Rectal smooth muscle tissue (tissue), 1 donor: ENCODE data around the gene MICU2.

Source experiments
- H3K27ac ChIP-seq: one replicate; pipeline ENCODE4 v1.7.0; 2013; ENCODE audit warnings: low read depth, low read length, inconsistent platforms
- H3K27me3 ChIP-seq: one replicate; pipeline ENCODE4 v1.7.0; 2013; ENCODE audit warnings: low read length; ENCODE audit not compliant: control insufficient read depth, insufficient read depth
- H3K36me3 ChIP-seq: one replicate; pipeline ENCODE4 v1.7.0; 2013; ENCODE audit warnings: low read length; ENCODE audit not compliant: control insufficient read depth, insufficient read depth
- H3K4me1 ChIP-seq: one replicate; pipeline ENCODE4 v1.7.0; 2013; ENCODE audit warnings: low read length; ENCODE audit not compliant: control insufficient read depth, insufficient read depth
- H3K4me3 ChIP-seq: one replicate; pipeline ENCODE4 v1.7.0; 2013; ENCODE audit warnings: low read length
- H3K9ac ChIP-seq: one replicate; pipeline ENCODE4 v1.7.0; 2013; ENCODE audit warnings: low read length

MICU2 gene, protein sequence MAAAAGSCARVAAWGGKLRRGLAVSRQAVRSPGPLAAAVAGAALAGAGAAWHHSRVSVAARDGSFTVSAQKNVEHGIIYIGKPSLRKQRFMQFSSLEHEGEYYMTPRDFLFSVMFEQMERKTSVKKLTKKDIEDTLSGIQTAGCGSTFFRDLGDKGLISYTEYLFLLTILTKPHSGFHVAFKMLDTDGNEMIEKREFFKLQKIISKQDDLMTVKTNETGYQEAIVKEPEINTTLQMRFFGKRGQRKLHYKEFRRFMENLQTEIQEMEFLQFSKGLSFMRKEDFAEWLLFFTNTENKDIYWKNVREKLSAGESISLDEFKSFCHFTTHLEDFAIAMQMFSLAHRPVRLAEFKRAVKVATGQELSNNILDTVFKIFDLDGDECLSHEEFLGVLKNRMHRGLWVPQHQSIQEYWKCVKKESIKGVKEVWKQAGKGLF

DNA sequence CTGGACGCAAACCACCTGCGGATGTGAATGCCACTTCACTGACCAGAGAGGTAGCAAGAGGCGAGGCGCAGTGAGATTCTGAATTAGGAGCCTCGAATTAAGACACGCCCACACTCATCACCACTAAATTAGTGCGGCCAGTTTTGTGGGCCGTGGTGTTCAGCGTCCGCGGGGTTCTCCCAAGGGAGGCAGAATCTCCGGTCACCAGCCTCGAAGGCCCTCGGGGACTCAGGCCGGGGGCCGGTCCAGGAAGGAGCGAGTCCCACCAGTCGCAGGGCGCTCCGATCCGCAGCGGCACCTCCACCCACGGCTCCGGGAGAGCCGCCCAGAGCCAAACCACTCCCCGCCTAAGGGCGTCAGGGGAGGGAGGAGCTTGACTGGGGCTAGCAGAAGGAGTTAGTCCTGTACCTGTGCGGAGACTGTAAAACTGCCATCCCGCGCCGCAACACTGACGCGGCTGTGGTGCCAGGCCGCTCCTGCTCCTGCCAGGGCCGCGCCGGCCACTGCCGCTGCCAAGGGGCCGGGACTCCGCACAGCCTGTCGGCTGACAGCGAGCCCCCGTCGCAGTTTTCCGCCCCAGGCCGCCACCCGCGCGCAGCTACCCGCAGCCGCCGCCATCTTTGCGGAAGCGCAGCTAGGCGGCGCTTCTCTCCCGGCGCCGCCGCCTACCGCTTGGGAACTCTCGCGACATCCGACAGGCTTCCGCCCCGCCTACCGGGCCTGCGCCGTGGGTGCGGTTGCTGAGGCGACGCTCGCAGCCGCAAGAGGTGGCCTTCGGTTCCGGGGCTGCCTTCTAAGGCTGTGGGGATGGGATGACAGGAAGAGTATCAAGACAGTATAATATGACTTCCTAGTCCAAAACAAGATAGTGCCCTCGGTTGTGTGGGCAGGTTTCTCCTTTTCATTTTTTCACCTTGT, at the start of gene MICU2:
Gene MICU2, minus strand, starts transcription at position 640 of the 918 bp plus-strand sequence. Its CDS starts 22 bp downstream, at position 618.
- H3K9ac ChIP-seq, result peak within 1 kb of the TSS; percentile 98
- H3K27ac ChIP-seq, result peak within 1 kb of the TSS; percentile 99
- peak within 1 kb of the TSS; percentile 97 for H3K4me3 ChIP-seq

DNA sequence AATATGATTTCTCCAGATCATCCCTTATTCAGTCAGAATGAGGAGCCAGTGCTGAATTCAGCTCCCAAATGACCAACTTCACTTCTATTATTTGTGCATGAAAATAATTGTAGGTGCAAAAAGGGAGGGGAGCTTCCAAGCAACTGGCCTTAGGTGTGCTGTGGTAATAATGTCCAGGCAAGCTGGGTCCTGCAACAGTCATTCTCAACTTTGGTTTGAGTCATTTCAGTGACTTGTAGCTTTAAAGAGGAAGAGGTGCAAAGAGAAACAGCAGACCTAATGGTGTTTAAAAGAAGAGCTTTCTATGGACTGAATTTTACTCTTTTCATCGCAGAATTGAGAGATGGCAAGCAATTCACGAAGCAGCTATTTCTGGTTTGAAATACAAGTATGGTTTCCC, 37.7 kb upstream of the MICU2 start:
- H3K27me3 ChIP-seq, result peaks cover 3% of the 10 kb centered on the region
- no peak overlapping the region for H3K4me3 ChIP-seq
- H3K36me3 ChIP-seq, result no peaks in the 10 kb centered on the region
- H3K9ac ChIP-seq, result no peak overlapping the region
- no peak overlapping the region for H3K27ac ChIP-seq
- no peaks in the 10 kb centered on the region for H3K4me1 ChIP-seq

More for the DNA sequence above, at the start of gene MICU2:
- peaks cover 2% of the 10 kb centered on the region for H3K36me3 ChIP-seq
- no peaks in the 10 kb centered on the region for H3K27me3 ChIP-seq
- no peaks in the 10 kb centered on the region for H3K4me1 ChIP-seq

DNA sequence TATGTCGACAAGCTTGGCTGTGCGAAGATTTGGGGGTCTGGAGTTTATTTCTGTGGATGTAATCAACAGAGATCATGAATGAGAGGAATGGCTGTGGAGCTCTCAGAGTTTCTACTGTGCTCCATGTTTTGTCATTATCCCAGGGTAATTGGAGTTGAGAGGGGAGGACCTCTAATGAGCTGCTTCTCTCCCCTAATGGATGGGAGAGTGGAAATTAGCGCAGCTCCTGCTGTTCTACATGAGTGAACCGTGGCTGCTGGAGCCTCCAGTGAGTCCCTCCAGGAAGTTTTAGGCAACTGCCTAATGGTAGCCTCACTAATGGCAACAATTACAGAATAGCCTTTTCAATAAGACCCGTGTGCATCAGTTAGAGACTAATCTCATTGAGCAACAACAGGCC, 35.6 kb upstream of the MICU2 start:
- H3K27ac ChIP-seq, result no peak overlapping the region
- no peak overlapping the region for H3K9ac ChIP-seq
- peaks cover 3% of the 10 kb centered on the region for H3K27me3 ChIP-seq
- H3K36me3 ChIP-seq, result no peaks in the 10 kb centered on the region
- no peak overlapping the region for H3K4me3 ChIP-seq
- no peaks in the 10 kb centered on the region for H3K4me1 ChIP-seq

DNA sequence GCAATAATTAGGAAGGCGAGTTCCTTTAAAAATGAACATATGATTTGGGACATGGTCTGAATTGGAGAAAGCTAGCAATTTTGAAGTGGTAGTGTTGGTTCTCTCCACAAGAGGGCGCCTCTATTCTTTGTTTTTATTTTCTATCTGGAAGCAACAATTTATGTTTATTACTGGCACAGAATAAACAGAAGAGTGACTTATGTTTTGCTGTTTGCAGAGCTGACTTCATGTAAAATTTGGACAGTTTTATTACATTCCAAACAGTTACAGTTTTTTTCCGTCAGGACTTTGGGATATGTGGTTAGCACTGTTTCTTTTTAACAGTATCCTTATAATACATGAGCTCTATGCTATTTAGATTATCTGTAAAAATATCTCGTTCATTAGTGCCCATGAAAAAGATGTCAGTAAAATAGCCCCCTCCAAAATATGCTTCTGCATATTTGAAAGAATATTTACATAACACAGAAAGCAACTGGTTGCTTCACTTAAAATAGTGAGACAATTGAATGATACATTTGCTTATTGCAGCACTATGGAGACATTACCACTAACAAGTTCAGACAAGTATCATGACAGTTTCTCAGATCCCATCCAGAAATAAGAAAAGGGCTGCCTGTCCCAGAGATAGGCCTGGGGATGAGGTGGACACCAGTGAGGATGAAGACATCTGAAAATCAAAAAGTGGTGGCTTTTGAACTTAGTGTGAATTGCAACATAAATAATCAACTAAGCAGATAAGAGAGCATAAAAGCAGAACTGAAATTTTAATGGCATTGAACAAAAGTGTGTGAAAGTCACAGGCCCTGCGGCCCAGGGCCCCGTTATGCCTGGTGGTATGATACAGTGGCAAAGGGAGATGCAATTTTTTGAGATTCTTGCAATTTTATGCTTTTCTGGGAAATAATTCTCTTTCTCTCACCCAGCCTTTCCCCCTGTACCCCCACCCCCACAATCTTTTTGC, 34.6 kb upstream of the MICU2 start:
- Histone ChIP-seq H3K27me3 (peaks cover 3% of the 10 kb centered on the region), H3K27ac (no peak overlapping the region), H3K4me3 (no peak overlapping the region), H3K36me3 (no peaks in the 10 kb centered on the region), H3K9ac (no peak overlapping the region), H3K4me1 (no peaks in the 10 kb centered on the region)

DNA sequence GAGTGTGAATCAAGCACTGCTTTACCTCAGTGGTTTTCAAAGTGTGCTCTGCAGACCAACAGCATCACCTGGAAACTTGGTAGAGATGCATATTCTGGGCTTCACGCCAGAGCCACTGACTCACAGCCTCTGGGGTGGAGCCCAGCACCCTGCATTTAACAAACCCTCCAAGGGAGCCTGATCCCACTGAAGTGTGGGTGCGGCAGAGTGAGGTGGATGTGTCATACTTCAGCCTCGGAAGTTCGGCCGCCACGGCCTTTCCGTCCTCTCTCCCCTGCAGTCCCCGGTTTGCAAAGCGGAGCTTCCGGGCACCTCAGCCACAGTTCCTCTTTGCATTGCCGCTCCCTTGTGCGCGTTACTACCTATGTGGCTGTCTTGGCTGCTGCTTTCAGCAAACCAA, 33.3 kb upstream of the MICU2 start:
- H3K4me1 ChIP-seq, result no peaks in the 10 kb centered on the region

DNA sequence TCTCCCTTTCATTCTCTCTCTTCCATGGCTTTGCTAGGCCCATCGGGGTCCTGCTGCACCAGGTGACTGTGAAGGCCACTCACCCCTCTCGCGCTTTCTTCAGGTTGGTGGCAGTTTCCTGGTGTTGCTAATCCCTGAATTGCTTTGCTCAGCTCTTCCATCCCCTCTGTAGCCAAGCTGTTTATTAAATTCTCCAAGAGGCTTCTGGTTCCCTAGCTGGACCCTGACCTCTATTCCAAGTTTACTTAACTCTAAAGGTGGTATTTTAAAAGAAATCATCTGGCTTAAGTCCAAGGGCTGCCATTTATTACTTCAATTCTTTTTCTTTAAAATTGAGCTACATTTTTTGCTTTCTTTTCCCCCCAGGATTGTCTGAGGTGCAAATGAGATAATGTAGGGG, 32.7 kb upstream of the MICU2 start:
- no peaks in the 10 kb centered on the region for H3K4me1 ChIP-seq
- no peaks in the 10 kb centered on the region for H3K36me3 ChIP-seq
- H3K27me3 ChIP-seq, result peaks cover 3% of the 10 kb centered on the region
- no peak overlapping the region for H3K9ac ChIP-seq
- no peak overlapping the region for H3K4me3 ChIP-seq
- H3K27ac ChIP-seq, result no peak overlapping the region

More for the DNA sequence above, 33.3 kb upstream of the MICU2 start:
- Histone ChIP-seq H3K4me3 (no peak overlapping the region), H3K36me3 (no peaks in the 10 kb centered on the region), H3K27me3 (peaks cover 3% of the 10 kb centered on the region), H3K27ac (no peak overlapping the region), H3K9ac (no peak overlapping the region)

DNA sequence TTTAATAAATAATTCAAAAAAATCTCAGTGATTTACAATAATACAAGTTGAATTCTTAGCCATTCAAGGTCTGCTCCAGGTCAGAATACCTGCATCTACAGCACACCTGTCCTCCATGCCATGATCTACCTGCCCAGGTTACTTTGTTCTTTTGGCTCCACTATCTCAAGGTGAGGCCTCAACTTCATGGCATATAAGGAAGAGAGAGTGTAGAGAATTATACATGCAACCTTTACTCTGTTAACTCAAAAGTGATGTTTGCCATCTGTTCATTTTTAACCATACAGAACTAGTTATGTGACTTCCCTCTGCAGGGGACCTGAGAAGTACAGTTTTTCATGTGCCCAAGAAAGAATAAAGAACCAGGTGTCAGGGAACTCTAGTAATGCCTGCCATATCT, 28.2 kb upstream of the MICU2 start:
- H3K27me3 ChIP-seq, result no peaks in the 10 kb centered on the region
- no peak overlapping the region for H3K4me3 ChIP-seq
- no peak overlapping the region for H3K9ac ChIP-seq
- H3K4me1 ChIP-seq, result no peaks in the 10 kb centered on the region
- H3K36me3 ChIP-seq, result no peaks in the 10 kb centered on the region
- no peak overlapping the region for H3K27ac ChIP-seq

DNA sequence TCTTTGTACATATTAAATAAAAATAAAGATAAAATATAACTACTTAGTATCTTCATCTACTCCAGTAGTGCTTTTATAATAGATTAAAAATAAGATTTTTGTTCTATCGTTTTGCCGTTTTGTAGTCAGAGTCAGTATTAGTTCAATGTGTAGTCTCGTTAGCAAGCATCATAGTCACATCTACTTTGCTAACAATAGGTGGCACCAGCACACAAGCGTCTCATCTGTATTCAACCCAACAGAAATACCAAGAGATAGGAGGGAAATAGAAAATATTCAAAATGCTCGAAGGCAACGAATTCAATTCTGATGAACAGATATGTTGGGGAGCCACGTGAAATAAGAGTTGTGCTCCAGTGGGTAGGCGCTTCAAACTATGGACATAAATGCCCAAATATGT, 21.4 kb upstream of the MICU2 start:
- H3K27me3 ChIP-seq, result no peaks in the 10 kb centered on the region
- H3K36me3 ChIP-seq, result no peaks in the 10 kb centered on the region
- no peaks in the 10 kb centered on the region for H3K4me1 ChIP-seq
- no peak overlapping the region for H3K4me3 ChIP-seq
- H3K27ac ChIP-seq, result no peak overlapping the region
- H3K9ac ChIP-seq, result no peak overlapping the region

DNA sequence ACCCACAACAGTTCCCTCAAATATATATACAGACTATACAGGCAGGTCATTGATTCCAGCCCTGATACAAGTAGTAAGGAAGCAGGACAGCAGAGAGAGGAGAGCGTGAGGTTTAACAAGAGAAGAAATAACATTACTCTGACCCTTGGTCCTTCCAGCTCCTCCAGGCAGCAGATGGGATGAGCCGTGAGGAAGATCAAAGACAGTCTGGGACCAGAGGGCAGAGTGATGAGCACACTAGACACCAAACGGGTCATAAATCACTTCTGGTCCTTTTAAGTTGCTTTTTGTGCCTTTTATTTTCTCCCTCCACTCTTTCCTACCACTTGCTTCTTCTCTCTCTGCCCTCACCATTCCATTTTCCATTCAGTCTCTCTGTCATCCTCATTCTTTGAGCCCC, 16.9 kb upstream of the MICU2 start:
- no peaks in the 10 kb centered on the region for H3K36me3 ChIP-seq
- H3K4me1 ChIP-seq, result no peaks in the 10 kb centered on the region
- no peak overlapping the region for H3K4me3 ChIP-seq
- H3K27ac ChIP-seq, result no peak overlapping the region
- no peak overlapping the region for H3K9ac ChIP-seq
- H3K27me3 ChIP-seq, result no peaks in the 10 kb centered on the region

DNA sequence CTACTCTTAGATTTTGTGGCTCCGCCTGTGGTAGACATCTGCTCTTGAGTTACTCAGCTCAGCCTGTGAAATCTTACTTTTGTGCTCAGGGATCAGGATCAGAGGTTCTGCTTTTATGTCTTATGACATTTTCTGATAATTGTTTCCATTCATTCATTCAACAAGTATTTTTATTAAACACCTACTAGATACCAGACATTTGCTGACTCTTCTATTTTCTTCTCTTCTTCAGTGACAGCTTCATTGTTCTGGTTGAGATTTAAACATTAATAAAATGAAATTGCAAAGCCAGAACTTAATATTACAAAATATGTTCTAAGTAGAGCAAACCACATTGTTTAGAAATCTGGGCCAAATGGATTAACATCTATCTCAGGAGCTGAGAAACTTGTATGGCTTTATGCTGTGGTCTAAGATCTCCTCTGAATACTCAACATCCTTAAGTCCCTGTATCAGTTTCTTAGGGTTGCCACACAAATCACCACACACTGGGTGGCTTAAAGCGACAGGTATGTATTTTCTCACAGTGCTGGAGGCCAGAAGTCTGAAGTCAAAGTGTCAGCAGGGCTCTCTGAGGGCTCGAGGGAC, 15.8 kb upstream of the MICU2 start:
- Histone ChIP-seq H3K27me3 (no peaks in the 10 kb centered on the region), H3K4me3 (no peak overlapping the region), H3K36me3 (no peaks in the 10 kb centered on the region), H3K4me1 (no peaks in the 10 kb centered on the region), H3K27ac (no peak overlapping the region), H3K9ac (no peak overlapping the region)

DNA sequence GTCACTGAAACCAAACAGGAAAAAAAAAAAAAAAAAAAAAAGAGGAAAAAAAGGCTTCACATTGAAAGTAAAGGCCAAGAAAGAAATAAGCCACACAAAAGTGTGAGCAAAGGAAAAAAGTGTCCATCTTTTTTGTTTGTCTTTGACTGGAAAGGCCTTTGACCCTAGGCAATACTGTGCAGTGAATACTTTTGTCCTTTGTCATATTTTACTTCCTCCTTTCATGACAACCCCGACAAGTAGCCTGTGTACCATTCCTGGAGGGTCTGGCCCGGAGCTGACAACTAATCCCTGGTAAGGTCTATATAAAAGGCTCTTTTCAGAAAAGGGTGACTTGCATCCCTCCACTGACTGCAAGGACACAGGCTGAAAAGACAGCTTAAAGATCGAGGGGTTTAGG, 12.9 kb upstream of the MICU2 start:
- Histone ChIP-seq H3K27ac (no peak overlapping the region), H3K36me3 (no peaks in the 10 kb centered on the region), H3K9ac (no peak overlapping the region), H3K4me3 (no peak overlapping the region), H3K4me1 (no peaks in the 10 kb centered on the region), H3K27me3 (no peaks in the 10 kb centered on the region)
